IPS-NIHi7 (cell line): Measurements from ENCODE around the gene PTK7.
A peak's percentile ranks its signal among the peaks of the same experiment; 100 is the strongest.
"Not testable (repeated sequence)": the region's sequence is repeated elsewhere in the genome, so short reads cannot be mapped to it uniquely, and the experiment has no call there.

Source experiments
- DNase-seq: peaks from one replicate; pipeline ENCODE4 v3.0.0; 2012; ENCODE audit warnings: mixed read lengths; ENCODE audit errors: extremely low spot score

The PTK7 gene

GRCh38 chr6:43117466-43117865 is 41.4 kb downstream of the PTK7 start:
- not testable (repeated sequence) for DNase-seq

GRCh38 chr6:43119482-43119881 is 43.4 kb downstream of the PTK7 start:
- no peak for DNase-seq

GRCh38 chr6:43120101-43120763 is 44.1 kb downstream of the PTK7 start:
- DNase-seq = no peak

DNA sequence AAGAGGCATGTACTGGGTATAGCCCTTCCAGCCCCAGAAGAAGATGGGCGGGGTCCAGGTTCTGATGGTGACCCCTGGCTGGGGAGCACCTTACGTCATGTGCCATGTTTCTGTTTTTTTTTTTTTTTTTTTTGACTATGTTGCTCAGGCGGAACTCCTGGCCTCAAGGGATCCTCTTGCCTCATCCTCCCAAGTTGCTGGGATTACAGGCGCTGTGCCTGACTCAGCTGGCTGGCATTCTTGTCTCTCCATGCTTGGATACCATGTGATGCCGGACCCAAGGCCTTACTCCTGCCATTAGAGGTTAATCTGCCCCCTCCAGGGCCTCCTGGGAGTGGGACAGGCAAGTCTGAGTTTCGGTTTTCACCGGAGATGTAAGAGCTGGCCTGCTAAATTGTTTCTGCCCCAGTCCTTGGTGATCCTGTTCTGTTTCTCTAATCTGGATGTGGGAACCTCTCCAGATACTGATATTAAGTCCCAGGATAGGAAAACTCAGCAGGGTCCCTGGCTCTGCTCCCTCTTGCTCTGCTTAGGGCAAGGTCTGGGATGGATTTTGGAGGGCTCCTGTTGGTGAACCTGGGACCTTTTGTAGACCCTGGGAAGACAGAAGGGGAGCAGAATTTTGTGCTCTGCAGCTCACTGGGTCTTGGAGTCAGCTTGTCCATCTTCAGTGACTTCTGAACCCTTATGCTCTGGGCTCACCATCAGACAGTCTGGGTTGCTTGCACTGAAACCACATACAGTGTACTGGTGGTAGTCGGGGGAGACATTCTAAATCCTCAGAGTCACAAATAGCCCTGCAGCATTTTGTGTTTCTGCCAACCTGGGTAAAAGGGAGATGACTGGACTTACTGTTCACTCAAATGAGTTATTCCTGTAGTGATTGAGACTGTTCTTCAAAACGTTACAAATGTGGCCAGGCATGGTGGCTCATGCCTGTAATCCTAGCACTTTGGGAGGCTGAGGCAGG is 45.1 kb downstream of the PTK7 start:
- DNase-seq = no peak

GRCh38 chr6:43122146-43122545 is 46.0 kb downstream of the PTK7 start:
- DNase-seq = no peak

DNA sequence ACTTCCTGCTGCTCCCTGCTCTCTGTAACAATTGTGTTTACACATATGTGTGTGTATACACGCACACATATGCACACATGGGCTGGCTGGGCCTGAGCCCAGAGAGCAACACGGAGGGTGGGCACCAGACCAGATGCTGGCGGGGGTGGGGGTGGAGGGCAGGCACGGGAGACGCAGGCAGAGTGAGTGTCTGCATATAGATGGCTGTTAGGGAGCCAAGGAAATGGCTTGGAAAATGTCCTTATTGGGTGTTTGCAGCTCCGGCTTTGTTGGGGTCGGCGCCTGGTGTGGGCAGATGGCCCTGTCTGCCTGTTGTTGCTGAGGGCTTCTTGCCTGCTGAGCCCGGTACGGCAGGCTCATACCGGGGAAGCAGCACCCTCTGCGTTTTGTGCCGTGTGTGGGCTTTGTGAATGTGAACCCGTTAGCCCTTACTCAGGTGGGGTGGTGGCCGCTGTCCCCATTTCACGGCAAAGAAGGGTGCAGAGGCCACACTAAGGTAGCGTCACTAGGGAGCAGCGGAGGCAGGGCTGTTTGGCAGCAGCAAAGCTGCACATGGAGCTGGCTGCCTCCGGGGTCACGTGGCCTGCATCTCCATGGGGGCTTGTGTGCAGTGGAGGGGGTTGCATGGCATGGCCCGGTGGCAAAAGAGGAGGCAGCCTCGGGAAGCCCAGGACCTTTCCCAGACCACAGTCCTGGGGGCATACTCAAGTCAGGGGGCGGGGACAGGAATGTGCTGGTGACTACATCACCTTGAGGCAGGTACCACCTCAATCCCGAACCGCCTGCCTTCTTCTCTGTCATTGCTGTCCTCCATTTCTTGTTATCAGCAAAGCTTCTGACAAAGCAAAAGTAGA is 47.6 kb downstream of the PTK7 start:
- no peak for DNase-seq

DNA sequence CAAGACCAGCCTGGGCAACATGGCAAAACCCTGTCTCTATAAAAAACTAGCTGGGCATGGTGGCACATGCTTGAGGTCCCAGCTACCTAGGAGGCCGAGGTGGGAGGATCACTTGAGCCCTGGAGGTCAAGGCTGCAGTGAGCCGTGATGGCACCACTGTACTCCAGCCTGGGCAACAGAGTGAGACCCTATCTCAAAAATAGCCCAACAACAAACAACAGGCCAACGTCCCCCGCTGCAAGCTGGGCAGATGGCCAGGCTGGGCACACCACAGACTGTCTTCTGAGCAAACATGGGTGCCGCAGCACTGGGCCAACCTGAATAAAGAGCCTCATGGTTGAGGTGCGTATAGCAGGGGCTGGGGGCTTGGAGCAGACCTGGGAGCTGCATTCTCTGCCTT is 48.4 kb downstream of the PTK7 start:
- DNase-seq = no peak

GRCh38 chr6:43125119-43125518 is 49.0 kb downstream of the PTK7 start:
- DNase-seq = no peak

GRCh38 chr6:43125555-43125954 is 49.4 kb downstream of the PTK7 start:
- DNase-seq = no peak

DNA sequence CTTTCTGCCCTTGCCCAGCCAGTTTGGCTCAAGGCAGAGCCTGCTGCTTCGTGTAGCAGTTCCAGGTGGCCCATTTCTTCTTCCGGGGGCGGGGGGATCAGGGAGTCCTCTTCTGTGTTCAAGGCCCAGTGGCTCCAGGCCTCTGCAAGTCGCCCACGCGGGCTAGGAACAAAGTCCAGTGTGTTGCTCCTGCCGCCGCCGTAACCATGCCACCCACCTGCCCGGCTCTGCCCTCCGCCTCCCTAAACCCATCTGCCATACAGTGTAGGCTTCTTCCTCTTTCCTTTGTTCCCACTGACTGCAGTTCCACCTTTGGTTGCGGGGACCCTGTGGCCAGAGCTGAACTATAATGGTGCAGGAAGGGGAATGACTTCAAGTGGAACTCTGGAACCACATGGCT is 51.1 kb downstream of the PTK7 start:
- DNase-seq = no peak

DNA sequence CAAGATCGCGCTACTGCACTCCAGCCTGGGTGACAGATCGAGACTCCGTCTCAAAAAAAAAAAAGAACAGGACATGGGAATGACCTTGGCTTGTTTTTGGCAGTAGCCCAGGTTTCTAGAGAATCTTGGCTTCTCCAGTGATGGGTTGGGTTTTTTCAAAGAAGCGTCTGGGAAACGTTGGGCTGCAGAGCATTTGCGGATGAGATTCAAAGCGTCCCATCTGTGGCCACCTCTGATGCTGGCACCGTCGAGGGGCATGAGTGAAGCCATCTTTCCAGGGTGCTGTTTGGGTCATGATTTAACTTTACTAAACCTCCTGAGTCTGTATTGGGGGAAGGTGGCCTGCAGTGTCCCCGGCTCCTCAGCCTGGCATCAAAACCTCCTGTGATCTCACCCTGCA is 51.8 kb downstream of the PTK7 start:
- DNase-seq = no peak

DNA sequence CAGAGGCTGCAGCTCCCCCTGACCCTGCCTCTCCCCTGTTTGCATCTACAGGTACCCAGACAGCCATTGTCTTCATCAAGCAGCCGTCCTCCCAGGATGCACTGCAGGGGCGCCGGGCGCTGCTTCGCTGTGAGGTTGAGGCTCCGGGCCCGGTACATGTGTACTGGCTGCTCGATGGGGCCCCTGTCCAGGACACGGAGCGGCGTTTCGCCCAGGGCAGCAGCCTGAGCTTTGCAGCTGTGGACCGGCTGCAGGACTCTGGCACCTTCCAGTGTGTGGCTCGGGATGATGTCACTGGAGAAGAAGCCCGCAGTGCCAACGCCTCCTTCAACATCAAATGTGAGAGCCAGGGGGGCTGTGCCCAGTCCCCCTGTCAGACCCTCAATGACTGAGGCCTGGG is 52.8 kb downstream of the PTK7 start:
- DNase-seq = no peak

DNA sequence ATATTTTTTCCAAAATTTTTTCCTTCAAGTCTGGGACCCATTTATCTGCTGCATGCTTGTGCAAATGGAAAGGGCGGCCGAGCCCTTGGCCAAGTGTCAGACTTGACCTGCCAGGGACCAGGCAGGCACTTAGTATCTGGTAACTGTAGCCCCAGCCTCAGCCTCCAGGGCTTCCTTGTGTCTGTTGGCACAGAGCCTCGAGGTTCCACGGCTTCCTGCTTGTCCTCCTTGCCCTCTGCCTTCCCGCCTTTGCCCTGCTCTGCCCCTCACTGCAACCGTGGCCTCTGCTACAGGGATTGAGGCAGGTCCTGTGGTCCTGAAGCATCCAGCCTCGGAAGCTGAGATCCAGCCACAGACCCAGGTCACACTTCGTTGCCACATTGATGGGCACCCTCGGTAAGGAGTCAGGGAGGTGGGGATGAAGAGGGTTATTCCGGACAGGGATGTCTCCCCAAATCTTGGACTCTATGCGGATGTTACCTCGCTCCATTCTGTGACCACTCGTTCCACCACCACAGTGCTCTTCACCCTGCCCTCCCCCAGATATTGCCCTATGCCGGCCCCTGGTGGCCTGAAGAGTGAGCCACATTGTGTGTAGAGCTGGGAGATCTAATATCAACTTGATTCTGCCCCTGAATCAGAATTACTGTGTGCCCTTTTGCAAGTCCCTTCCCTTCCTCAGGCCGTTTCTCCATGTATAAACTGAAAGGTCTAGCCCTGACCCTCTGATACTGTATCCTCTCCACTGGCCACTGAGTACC is 53.5 kb downstream of the PTK7 start:
- DNase-seq = peak; percentile 69

- no peak for DNase-seq
Observed at GRCh38 chr6:43130429-43130828, 54.3 kb downstream of the PTK7 start.

DNA sequence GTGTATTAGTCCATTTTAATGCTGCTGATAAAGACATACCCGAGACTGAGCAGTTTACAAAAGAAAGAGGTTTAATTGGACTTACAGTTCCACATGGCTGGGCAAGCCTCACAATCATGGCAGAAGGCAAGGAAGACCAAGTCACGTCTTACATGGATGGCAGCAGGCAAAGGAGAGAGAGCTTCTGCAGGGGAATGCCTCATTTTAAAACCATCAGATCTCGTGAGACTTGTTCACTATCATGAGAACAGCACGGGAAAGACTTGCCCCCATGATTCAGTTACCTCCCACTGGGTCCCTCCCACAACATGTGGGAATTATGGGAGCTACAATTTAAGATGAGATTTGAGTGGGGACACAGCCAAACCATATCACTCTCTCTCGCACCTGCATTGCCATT is 55.3 kb downstream of the PTK7 start:
- DNase-seq = not testable (repeated sequence)

DNA sequence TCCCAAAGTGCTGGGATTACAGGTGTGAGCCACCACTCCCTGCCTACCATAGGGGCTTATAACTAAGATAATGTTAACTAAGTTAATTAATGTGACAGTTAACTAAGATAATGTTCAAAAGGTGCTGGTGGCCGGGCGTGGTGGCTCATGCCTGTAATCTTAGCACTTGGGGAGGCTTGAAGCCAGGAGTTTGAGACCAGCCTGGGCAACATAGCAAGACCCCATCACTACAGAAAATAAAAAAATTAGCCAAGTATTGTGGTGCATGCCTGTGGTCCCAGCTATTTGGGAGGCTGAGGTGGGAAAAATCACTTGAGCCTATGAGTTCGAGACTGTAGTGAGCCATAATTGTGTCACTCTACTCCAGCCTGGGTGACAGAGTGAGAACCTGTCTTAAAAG is 62.2 kb downstream of the PTK7 start:
- DNase-seq = no peak

DNA sequence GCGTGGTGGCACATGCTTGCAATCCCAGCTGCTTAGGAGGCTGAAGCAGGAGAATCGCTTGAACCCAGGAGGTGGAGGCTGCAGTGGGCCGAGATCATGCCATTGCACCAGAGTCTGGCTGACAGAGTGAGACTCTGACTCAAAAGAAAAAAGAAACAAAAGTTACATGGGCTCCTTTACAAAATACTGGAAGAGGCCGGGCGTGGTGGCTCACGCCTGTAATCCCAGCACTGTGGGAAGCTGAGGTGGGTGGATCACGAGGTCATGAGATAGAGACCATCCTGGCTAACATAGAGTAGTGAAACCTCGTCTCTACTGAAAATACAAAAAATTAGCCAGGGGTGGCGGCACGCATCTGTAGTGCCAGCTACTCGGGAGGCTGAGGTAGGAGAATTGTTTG is 63.9 kb downstream of the PTK7 start:
- DNase-seq = not testable (repeated sequence)

DNA sequence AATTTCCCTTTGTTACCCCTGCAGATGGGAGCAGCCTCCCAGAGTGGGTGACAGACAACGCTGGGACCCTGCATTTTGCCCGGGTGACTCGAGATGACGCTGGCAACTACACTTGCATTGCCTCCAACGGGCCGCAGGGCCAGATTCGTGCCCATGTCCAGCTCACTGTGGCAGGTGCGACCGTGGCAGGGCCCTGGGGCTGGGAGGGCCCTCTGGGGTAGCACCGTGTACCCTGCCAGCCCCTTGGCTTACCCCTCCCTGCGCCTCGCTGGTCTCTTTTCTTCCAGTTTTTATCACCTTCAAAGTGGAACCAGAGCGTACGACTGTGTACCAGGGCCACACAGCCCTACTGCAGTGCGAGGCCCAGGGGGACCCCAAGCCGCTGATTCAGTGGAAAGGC is 65.5 kb downstream of the PTK7 start:
- no peak for DNase-seq

DNA sequence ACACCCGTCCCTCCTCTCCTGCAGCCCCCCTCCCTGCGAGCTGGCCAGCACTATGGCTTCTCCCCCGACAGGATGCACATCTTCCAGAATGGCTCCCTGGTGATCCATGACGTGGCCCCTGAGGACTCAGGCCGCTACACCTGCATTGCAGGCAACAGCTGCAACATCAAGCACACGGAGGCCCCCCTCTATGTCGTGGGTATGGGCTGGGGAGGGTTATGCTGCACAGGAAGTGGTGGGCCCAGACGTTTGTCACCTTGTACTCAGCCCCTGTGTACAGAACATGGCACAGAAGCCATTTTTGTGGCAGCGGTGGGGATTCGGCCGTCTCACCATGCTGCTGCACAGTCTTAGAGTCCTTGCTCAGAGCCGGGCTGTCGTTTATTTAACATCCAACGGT is 66.0 kb downstream of the PTK7 start:
- no peak for DNase-seq

DNA sequence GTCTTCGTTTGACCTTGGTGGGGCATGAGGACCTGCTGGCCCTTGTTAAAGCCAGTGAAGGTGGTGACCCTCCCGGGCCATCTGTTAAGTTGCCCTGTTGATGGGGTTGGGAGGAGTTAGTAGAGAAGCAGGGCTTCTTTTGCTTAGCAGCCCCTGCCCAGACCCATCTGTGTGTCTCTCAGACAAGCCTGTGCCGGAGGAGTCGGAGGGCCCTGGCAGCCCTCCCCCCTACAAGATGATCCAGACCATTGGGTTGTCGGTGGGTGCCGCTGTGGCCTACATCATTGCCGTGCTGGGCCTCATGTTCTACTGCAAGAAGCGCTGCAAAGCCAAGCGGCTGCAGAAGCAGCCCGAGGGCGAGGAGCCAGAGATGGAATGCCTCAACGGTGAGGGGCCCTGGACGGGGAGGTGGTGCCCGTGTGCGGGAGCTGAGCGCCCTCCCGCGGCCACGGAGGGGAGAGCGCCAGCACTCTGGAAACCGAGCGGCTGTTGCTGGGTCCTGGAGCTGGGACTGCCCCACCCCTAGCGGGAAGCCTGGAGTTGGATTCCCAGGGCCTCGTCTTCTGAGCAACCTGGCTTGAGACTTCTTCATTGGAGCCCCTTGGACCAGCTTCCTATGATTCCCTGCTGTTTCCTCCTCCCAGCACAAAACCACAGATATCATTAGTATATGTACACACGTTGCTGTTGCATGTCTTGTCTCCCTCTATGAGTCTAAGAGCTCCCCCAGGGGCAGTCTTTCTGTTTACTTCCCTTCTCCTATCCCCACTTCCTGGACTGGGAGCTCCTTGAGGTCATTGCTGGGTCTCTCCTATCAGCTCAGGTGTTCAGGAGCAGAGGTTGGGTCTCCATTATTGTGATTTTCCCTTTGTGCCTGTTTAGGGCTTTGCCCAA is 67.4 kb downstream of the PTK7 start:
- peak; percentile 99 for DNase-seq
